DND-41 (cell line): Measurements from ENCODE around the gene GOLGA6L7.
"Not testable (repeated sequence)": the region's sequence is repeated elsewhere in the genome, so short reads cannot be mapped to it uniquely, and the experiment has no call there.

Experiments used
- ATAC-seq: fragments of 200-7000 bp; cut with Tn5 transposase; 3 replicates; pipeline ENCODE4 v1.9.1; 2021; ENCODE audit warnings: low read depth; ENCODE audit not compliant: insufficient read depth
- DNase-seq: peaks from one replicate; pipeline ENCODE4 v3.0.0-alpha.2; 2020
- H2AFZ ChIP-seq: 2 replicates; pipeline ENCODE4 v1.6.0; 2012; ENCODE audit warnings: low read depth, low read length
- H3K27ac ChIP-seq: 2 replicates; pipeline ENCODE4 v1.5.1; 2012; ENCODE audit warnings: low read length, inconsistent platforms
- H3K27me3 ChIP-seq: fragments of 200-600 bp; sonication (generic); 2 replicates; pipeline ENCODE4 v1.6.0; 2012; ENCODE audit warnings: low read length, mild to moderate bottlenecking, inconsistent platforms; ENCODE audit not compliant: insufficient read depth, poor library complexity
- H3K36me3 ChIP-seq: 2 replicates; pipeline ENCODE4 v1.5.1; 2012; ENCODE audit warnings: low read length, inconsistent platforms; ENCODE audit not compliant: insufficient read depth
- H3K4me1 ChIP-seq: 2 replicates; pipeline ENCODE4 v1.5.1; 2012; ENCODE audit warnings: mild to moderate bottlenecking, low read length; ENCODE audit not compliant: insufficient read depth
- H3K4me2 ChIP-seq: 2 replicates; pipeline ENCODE4 v1.6.0; 2012; ENCODE audit warnings: mild to moderate bottlenecking, moderate library complexity, low read length, inconsistent platforms; ENCODE audit not compliant: insufficient read depth
- H3K4me3 ChIP-seq, 2 experiments: fragments of 200-600 bp in 1 of 2; shearing (Covaris generic) in 1 of 2; 2 replicates each; pipeline ENCODE4 v1.5.1; 2012 to 2016; ENCODE audit warnings: inconsistent platforms in 2 of 2, low read length in 2 of 2, mild to moderate bottlenecking in 2 of 2, low read depth in 1 of 2, moderate library complexity in 1 of 2
- H3K79me2 ChIP-seq: 2 replicates; pipeline ENCODE4 v1.6.0; 2012; ENCODE audit warnings: low read length, inconsistent platforms; ENCODE audit not compliant: insufficient read depth
- H3K9ac ChIP-seq: 2 replicates; pipeline ENCODE4 v1.6.0; 2012; ENCODE audit warnings: low read depth, mild to moderate bottlenecking, inconsistent platforms, low read length, moderate library complexity
- H3K9me3 ChIP-seq: 2 replicates; pipeline ENCODE4 v1.5.1; 2012; ENCODE audit warnings: low read length, moderate library complexity, mild to moderate bottlenecking, inconsistent platforms; ENCODE audit not compliant: insufficient read depth, severe bottlenecking
- H4K20me1 ChIP-seq: 2 replicates; pipeline ENCODE4 v1.6.0; 2012; ENCODE audit warnings: low read length; ENCODE audit not compliant: insufficient read depth
- EZH2 ChIP-seq: IDR thresholded peaks from 3 replicates; pipeline ENCODE4 v1.6.1; 2012; ENCODE audit warnings: borderline replicate concordance, low read depth, mild to moderate bottlenecking, moderate library complexity, low read length, inconsistent platforms; ENCODE audit not compliant: severe bottlenecking
- TF ChIP-seq, protein P1 (sequence below): IDR thresholded peaks from 2 replicates; pipeline ENCODE4 v1.5.1; 2012; ENCODE audit warnings: borderline replicate concordance, low read length, moderate library complexity, mild to moderate bottlenecking; ENCODE audit not compliant: poor library complexity, severe bottlenecking; ENCODE audit errors: extremely low read depth

The GOLGA6L7 gene

DNA sequence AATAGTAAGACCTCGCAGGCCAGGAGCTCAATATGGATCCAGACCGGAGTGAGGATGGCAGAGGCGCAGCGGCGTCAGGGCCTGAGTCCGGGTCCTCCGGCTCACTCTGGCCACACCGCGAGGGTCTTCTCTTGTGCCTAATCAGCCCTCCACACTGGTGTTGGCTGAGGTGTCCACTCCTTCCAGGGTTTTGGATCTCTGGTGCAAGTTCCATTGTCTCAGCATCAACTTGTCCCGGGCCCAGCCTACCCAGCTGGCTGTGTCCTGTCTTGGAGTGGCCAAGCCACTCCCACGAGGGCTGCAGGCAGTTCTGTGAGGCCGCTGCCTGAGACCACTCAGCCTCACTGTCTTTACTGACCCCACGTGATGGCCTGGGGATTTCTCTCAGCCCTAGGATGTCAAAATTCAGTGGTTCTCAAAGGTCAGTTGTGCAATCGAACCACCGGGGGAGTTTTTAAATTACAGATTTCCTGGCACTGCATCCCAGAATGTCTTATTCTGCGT lies 12.6 kb upstream of the GOLGA6L7 start:
- H3K79me2 ChIP-seq, result no peaks in the 10 kb centered on the region
- H3K9me3 ChIP-seq, result no peaks in the 10 kb centered on the region
- DNase-seq (no peak), ATAC-seq (no peak)
- no peaks in the 10 kb centered on the region for H4K20me1 ChIP-seq
- H3K4me2 ChIP-seq, result no peak overlapping the region
- H3K27me3 ChIP-seq, result no peaks in the 10 kb centered on the region
- H3K9ac ChIP-seq, result no peak overlapping the region
- H3K36me3 ChIP-seq, result no peaks in the 10 kb centered on the region
- no peak overlapping the region for H2AFZ ChIP-seq
- H3K4me1 ChIP-seq, result no peaks in the 10 kb centered on the region
- no peak overlapping the region for H3K27ac ChIP-seq
- H3K4me3 ChIP-seq, result no peak overlapping the region
- no peak for TF ChIP-seq EZH2
- TF ChIP-seq, protein P1, sequence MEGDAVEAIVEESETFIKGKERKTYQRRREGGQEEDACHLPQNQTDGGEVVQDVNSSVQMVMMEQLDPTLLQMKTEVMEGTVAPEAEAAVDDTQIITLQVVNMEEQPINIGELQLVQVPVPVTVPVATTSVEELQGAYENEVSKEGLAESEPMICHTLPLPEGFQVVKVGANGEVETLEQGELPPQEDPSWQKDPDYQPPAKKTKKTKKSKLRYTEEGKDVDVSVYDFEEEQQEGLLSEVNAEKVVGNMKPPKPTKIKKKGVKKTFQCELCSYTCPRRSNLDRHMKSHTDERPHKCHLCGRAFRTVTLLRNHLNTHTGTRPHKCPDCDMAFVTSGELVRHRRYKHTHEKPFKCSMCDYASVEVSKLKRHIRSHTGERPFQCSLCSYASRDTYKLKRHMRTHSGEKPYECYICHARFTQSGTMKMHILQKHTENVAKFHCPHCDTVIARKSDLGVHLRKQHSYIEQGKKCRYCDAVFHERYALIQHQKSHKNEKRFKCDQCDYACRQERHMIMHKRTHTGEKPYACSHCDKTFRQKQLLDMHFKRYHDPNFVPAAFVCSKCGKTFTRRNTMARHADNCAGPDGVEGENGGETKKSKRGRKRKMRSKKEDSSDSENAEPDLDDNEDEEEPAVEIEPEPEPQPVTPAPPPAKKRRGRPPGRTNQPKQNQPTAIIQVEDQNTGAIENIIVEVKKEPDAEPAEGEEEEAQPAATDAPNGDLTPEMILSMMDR, result no peak

DNA sequence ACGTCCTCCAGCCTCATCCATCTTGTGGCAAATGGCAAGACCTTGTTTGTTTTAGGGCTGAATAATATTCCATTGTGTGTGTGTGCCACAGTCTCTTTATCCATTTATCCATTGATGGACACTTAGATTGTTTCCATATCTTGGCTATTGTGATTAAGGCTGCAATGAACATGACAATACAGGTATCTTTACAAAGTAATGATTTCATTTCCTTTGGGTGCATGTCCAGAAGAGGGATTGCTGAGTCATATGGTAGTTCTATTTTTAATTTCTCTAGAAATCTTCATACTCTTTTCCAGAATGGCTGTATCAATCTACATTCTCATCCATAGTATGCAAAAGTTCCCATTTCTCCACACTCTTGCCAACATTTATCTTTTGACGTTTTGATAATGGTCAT lies 6.1 kb upstream of the GOLGA6L7 start:
- not testable (repeated sequence) for H3K4me3 ChIP-seq, H2AFZ ChIP-seq, H3K4me2 ChIP-seq, H3K9me3 ChIP-seq, H4K20me1 ChIP-seq, ATAC-seq, H3K27me3 ChIP-seq, H3K9ac ChIP-seq, H3K79me2 ChIP-seq, DNase-seq, H3K27ac ChIP-seq, H3K4me1 ChIP-seq, H3K36me3 ChIP-seq

DNA sequence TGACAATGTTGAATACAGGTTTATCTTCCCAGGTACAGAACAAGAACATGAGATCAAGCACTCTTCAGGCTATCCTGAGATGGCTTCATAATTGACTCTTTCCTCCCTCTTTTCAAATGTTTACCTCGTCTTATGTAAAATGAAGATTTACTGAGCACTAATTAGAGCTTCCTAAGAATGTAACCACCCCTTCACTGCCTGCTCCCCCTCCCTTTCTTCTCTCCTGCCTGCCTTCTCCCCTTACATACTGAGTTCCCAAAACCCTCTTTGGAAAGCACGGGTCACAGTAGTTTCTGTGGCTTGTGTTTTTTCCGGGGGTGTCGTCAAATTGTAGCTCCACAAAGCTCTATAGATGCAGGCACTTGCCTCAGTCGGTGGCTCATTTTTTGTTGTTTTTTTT lies 5.2 kb upstream of the GOLGA6L7 start:
- H3K36me3 ChIP-seq, H3K9me3 ChIP-seq, H3K4me3 ChIP-seq, H3K4me1 ChIP-seq, DNase-seq, H3K79me2 ChIP-seq, H3K9ac ChIP-seq, H2AFZ ChIP-seq, H3K27me3 ChIP-seq, H3K4me2 ChIP-seq, H4K20me1 ChIP-seq, H3K27ac ChIP-seq, ATAC-seq: not testable (repeated sequence)

DNA sequence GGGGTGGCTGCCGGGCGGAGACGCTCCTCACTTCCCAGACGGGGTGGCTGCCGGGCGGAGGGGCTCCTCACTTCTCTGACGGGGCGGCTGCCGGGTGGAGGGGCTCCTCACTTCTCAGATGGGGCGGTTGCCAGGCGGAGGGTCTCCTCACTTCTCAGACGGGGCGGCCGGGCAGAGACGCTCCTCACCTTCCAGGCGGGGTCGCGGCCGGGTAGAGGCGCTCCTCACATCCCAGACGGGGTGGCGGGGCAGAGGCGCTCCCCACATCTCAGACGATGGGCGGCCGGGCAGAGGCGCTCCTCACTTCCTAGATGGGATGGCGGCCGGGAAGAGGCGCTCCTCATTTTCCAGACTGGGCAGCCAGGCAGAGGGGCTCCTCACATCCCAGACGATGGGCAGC lies 1.3 kb upstream of the GOLGA6L7 start:
- not testable (repeated sequence) for H3K4me3 ChIP-seq, H3K79me2 ChIP-seq, H3K36me3 ChIP-seq, H3K4me2 ChIP-seq, DNase-seq, ATAC-seq, H4K20me1 ChIP-seq, H3K27me3 ChIP-seq, H2AFZ ChIP-seq, H3K9me3 ChIP-seq, H3K4me1 ChIP-seq, H3K9ac ChIP-seq, H3K27ac ChIP-seq

DNA sequence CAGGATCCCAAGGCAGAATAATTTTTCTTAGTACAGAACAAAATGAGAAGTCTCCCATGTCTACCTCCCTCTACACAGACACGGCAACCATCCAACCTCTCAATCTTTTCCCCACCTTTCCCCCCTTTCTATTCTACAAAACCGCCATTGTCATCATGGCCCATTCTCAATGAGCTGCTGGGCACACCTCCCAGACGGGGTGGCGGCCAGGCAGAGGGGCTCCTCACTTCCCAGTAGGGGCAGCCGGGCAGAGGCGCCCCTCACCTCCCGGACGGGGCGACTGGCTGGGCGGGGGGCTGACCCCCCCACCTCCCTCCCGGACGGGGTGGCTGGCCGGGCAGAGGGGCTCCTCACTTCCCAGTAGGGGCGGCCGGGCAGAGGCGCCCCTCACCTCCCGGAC lies 827 bp upstream of the GOLGA6L7 start:
- not testable (repeated sequence) for H3K79me2 ChIP-seq, H3K27ac ChIP-seq, H3K4me3 ChIP-seq, H3K4me2 ChIP-seq, H3K9ac ChIP-seq, DNase-seq, H4K20me1 ChIP-seq, ATAC-seq, H3K9me3 ChIP-seq, H3K4me1 ChIP-seq, H3K27me3 ChIP-seq, H3K36me3 ChIP-seq, H2AFZ ChIP-seq

DNA sequence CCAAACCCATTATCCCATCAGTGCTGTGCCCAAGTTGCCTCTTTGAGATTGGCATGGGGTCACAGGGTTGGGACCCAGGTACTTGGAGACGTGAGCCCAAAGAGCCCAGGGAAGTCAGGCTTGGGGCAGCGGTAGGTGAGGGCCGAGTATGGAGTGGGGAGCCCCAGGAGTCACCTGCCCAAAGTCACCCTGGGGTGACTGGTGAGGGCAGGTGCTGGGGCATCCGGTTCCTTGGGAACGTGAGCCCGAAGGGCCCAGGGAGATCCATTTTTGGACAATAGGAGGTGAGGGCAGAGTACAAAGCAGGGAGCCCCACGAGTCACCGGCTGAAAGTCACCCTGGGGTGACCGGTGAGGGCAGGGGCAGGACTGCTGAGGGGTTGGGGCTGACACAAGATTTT lies 485 bp downstream of the GOLGA6L7 start:
- H3K4me2 ChIP-seq, H3K27ac ChIP-seq, DNase-seq, H3K27me3 ChIP-seq, H3K4me1 ChIP-seq, H3K4me3 ChIP-seq, ATAC-seq, H2AFZ ChIP-seq, H3K9ac ChIP-seq, H3K9me3 ChIP-seq, H3K79me2 ChIP-seq, H3K36me3 ChIP-seq, H4K20me1 ChIP-seq: not testable (repeated sequence)

DNA sequence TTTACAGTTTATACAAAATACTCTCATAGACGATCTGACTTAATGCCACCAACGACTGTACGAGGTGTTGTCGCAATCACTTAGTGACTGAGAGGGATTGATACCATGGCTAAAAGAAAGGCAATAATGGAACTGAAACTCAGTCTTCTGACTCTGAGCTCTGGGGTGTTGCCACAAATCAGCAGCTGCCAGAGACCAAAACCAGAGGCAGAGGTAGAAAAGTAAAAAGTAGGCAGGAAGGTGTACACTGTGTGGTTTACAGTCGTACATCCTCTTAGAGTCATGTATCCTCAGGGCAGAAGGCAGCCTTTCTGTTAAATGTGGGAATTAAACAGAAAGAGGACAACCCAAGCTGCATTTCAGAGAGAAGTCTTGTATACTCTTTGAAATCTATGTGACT lies 1.2 kb downstream of the GOLGA6L7 start:
- H3K4me3 ChIP-seq, H3K27ac ChIP-seq, H3K36me3 ChIP-seq, H4K20me1 ChIP-seq, DNase-seq, H3K9me3 ChIP-seq, H3K27me3 ChIP-seq, ATAC-seq, H3K79me2 ChIP-seq, H3K9ac ChIP-seq, H2AFZ ChIP-seq, H3K4me1 ChIP-seq, H3K4me2 ChIP-seq: not testable (repeated sequence)

DNA sequence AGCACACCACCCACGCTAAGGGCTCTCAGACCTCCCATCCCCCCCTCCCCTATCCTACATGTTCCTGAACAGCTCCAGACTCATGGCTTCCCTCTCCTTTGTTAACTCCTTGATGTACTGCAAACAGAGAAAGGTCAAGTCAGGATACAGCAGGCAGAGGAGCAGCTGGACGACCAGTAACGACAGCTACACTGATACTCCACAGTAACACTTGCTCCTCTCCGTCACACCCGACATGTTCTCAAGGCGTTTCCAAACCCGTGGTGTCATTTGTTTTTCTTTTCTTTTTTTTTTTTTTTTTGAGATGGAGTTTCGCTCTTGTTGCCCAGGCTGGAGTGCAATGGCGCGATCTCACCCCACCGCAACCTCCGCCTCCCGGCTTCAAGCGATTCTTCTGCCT lies 4.3 kb downstream of the GOLGA6L7 start:
- H2AFZ ChIP-seq, DNase-seq, H4K20me1 ChIP-seq, H3K9me3 ChIP-seq, H3K36me3 ChIP-seq, H3K4me1 ChIP-seq, H3K27ac ChIP-seq, H3K79me2 ChIP-seq, H3K27me3 ChIP-seq, H3K4me3 ChIP-seq, H3K9ac ChIP-seq, H3K4me2 ChIP-seq, ATAC-seq: not testable (repeated sequence)
